ENCODE measurements around the gene EHBP1L1. TPM values are rescaled to one million over a fixed set of nuclear protein-coding genes. Genes with fewer than 3 reads are reported as not detected.

EHBP1L1 gene
- total RNA-seq, 1 donor from 2014 or later, result 4.7 TPM

DNA sequence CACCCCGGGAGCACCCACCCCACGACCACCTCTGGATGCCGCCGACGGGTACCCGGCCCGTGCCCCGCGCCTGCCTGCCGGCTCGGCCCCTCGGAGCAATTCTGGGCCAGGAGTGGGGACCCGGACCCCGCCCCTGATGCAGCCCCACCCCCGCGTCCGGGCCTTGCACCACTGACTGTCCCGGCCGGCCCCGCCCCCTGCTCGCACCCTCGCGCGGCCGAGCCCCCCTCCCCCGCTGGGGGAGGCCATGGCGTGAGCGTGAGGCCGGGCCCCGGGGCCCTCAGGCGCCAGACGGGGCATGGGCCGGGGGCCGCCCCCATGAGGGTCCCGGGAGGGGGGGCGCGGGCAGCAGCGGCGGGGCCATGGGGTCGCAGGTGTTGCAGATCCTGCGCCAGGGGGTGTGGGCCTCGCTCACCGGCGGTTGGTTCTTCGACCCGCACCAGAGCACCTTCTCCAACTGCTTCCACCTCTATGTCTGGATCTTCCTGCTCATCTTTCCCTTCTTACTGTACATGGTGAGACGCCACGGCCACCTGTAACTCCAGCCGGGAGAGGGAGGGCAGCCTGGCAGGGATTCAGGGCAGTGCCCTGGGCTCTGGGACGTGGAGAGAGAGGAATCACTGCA lies 40.2 kb downstream of the EHBP1L1 start:
- H3K4me1 Mint-ChIP-seq (ENCODE audit: unreplicated experiment), result peaks cover 19% of the 10 kb centered on the region
- TF ChIP-seq, protein P1, sequence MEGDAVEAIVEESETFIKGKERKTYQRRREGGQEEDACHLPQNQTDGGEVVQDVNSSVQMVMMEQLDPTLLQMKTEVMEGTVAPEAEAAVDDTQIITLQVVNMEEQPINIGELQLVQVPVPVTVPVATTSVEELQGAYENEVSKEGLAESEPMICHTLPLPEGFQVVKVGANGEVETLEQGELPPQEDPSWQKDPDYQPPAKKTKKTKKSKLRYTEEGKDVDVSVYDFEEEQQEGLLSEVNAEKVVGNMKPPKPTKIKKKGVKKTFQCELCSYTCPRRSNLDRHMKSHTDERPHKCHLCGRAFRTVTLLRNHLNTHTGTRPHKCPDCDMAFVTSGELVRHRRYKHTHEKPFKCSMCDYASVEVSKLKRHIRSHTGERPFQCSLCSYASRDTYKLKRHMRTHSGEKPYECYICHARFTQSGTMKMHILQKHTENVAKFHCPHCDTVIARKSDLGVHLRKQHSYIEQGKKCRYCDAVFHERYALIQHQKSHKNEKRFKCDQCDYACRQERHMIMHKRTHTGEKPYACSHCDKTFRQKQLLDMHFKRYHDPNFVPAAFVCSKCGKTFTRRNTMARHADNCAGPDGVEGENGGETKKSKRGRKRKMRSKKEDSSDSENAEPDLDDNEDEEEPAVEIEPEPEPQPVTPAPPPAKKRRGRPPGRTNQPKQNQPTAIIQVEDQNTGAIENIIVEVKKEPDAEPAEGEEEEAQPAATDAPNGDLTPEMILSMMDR (IDR thresholded peaks at IDR 0.05; ENCODE audit: unreplicated experiment), result no peak
- no peaks in the 10 kb centered on the region for H3K9me3 Mint-ChIP-seq (ENCODE audit: unreplicated experiment)
- peak overlapping the region; percentile 98 for H3K4me3 Mint-ChIP-seq (ENCODE audit: unreplicated experiment)
- H3K27me3 Mint-ChIP-seq (ENCODE audit: unreplicated experiment), result peaks cover 30% of the 10 kb centered on the region
- DNase-seq (ENCODE audit: low spot score), result peak; percentile 60
- peaks cover 29% of the 10 kb centered on the region for H3K36me3 Mint-ChIP-seq (ENCODE audit: low read depth, unreplicated experiment)
- H3K27ac Mint-ChIP-seq (ENCODE audit: unreplicated experiment), result peak overlapping the region; percentile 87

DNA sequence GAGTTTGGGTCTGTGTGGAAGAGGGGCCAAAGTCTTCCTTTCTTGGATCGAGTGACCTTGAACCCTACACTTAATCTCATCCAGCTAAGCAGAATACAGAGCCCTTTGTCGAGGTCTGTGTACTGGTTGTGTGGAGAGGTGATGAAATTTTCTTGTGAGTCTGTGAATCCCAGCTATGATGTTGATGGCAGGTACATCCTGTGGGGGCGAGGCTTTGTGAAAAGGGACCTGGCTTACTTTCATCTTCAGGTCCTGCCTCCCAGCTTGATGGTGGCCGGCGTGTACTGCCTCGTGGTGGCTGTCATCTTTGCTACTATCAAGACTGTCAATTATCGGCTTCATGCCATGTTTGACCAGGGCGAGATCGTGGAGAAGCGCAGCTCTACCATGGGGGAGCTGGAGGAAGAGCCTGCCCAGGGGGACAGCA lies 40.7 kb downstream of the EHBP1L1 start:
- H3K27ac Mint-ChIP-seq (ENCODE audit: unreplicated experiment), result peak overlapping the region; percentile 87
- peak overlapping the region; percentile 98 for H3K4me3 Mint-ChIP-seq (ENCODE audit: unreplicated experiment)
- peaks cover 15% of the 10 kb centered on the region for H3K4me1 Mint-ChIP-seq (ENCODE audit: unreplicated experiment)
- peaks cover 32% of the 10 kb centered on the region for H3K36me3 Mint-ChIP-seq (ENCODE audit: low read depth, unreplicated experiment)
- TF ChIP-seq, protein P1 (IDR thresholded peaks at IDR 0.05; ENCODE audit: unreplicated experiment), result no peak
- DNase-seq (ENCODE audit: low spot score), result no peak
- H3K9me3 Mint-ChIP-seq (ENCODE audit: unreplicated experiment), result no peaks in the 10 kb centered on the region
- H3K27me3 Mint-ChIP-seq (ENCODE audit: unreplicated experiment), result peaks cover 30% of the 10 kb centered on the region

DNA sequence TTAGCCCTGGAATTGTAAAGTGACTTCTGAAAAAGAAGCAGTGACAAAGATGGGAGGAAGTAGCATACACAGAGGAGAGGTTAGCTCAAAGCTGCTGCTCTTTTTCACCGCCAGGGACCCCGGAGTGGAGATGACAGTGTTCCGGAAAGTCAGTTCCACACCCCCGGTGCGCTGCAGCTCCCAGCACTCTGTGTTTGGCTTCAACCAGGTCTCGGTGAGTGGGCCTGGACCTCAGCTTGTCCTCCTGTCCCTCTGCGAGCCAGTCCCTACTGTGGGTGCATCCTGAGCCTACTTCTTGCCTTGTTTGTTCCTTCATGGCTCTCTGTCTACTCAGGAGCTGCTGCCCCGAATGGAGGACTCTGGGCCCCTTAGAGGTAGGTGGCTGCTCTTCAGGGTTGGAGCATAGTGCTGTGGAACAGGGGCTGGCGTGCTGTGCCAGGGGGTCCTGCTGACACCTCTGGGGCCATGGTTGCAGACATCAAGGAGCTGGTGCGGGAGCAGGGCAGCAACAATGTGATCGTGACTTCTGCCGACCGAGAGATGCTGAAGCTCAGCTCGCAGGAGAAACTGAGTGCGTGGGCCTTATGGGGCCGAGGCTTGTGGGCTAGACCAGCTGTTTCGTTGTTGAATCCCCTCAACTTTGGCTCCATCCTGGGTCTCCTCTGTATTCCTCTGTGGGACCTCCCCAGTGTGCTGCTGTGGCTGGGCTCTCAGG lies 41.4 kb downstream of the EHBP1L1 start:
- no peak for DNase-seq (ENCODE audit: low spot score)
- peaks cover 11% of the 10 kb centered on the region for H3K4me1 Mint-ChIP-seq (ENCODE audit: unreplicated experiment)
- peak overlapping the region; percentile 98 for H3K4me3 Mint-ChIP-seq (ENCODE audit: unreplicated experiment)
- H3K27ac Mint-ChIP-seq (ENCODE audit: unreplicated experiment), result peak overlapping the region; percentile 87
- H3K9me3 Mint-ChIP-seq (ENCODE audit: unreplicated experiment), result no peaks in the 10 kb centered on the region
- H3K27me3 Mint-ChIP-seq (ENCODE audit: unreplicated experiment), result peaks cover 26% of the 10 kb centered on the region
- TF ChIP-seq, protein P1 (IDR thresholded peaks at IDR 0.05; ENCODE audit: unreplicated experiment), result no peak
- peaks cover 29% of the 10 kb centered on the region for H3K36me3 Mint-ChIP-seq (ENCODE audit: low read depth, unreplicated experiment)

DNA sequence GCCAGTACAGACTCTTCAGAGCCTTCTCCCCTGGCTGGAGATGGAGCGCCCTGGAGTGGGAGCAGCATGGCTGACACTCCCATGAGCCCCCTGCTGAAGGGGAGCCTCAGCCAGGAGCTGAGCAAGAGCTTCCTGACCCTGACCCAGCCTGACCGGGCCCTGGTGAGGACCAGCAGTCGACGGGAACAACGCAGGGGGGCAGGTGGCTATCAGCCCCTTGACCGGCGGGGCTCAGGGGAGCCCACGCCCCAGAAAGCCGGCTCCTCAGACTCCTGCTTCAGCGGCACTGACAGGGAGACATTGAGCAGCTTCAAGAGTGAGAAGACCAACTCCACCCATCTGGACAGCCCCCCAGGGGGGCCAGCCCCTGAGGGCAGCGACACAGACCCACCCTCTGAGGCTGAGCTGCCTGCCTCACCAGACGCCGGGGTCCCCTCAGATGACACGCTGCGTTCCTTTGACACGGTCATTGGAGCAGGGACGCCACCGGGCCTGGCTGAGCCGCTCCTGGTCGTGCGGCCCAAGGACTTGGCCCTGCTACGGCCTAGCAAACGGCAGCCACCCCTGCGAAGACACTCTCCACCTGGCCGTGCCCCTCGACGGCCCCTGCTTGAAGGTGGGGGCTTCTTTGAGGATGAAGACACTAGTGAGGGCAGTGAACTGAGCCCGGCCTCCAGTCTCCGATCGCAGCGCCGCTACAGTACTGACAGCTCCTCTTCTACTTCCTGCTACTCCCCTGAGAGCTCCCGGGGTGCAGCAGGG lies 42.3 kb downstream of the EHBP1L1 start:
- Mint-ChIP-seq H3K4me1 (ENCODE audit: unreplicated experiment) (peaks cover 8% of the 10 kb centered on the region), H3K27me3 (ENCODE audit: unreplicated experiment) (peaks cover 29% of the 10 kb centered on the region), H3K9me3 (ENCODE audit: unreplicated experiment) (no peaks in the 10 kb centered on the region), H3K4me3 (ENCODE audit: unreplicated experiment) (peak overlapping the region; percentile 31), H3K36me3 (ENCODE audit: low read depth, unreplicated experiment) (peaks cover 29% of the 10 kb centered on the region), H3K27ac (ENCODE audit: unreplicated experiment) (no peak overlapping the region)
- DNase-seq (ENCODE audit: low spot score), result no peak
- TF ChIP-seq, protein P1 (IDR thresholded peaks at IDR 0.05; ENCODE audit: unreplicated experiment), result no peak

Data from endothelial cell (in vitro differentiated cells).